Type B pancreatic cell (in vitro differentiated cells): ENCODE measurements around the gene CTBP2. TPM values are rescaled to one million over a fixed set of nuclear protein-coding genes. Genes with fewer than 3 reads are reported as not detected.

Source experiments
- DNase-seq: peaks from one replicate; pipeline ENCODE4 v3.0.0; 2021; ENCODE audit warnings: mixed read lengths; ENCODE audit not compliant: unreplicated experiment; ENCODE audit errors: extremely low spot score
- H3K27ac Mint-ChIP-seq: 2 replicates; pipeline ENCODE4 v1.8.0; 2021; ENCODE audit warnings: mild to moderate bottlenecking, mixed read lengths
- H3K27me3 Mint-ChIP-seq: 2 replicates; pipeline ENCODE4 v1.8.0; 2021; ENCODE audit warnings: mixed read lengths
- H3K36me3 Mint-ChIP-seq: 2 replicates; pipeline ENCODE4 v1.8.0; 2021; ENCODE audit warnings: mixed read lengths
- H3K4me1 Mint-ChIP-seq: one replicate; pipeline ENCODE4 v1.8.0; 2021; ENCODE audit warnings: mixed read lengths; ENCODE audit not compliant: unreplicated experiment
- H3K4me3 Mint-ChIP-seq: 2 replicates; pipeline ENCODE4 v1.8.0; 2021; ENCODE audit warnings: mild to moderate bottlenecking, mixed read lengths
- H3K9me3 Mint-ChIP-seq: 2 replicates; pipeline ENCODE4 v1.8.0; 2021; ENCODE audit warnings: mixed read lengths
- CTCF ChIP-seq: fragments of 200-600 bp; sonication (generic); conservative IDR thresholded peaks from 2 replicates; pipeline ENCODE4 v1.5.0; 2021; ENCODE audit warnings: antibody characterized with exemption, mild to moderate bottlenecking
- total RNA-seq: library from RNA; stranded (reverse); gene quantifications from 2 replicates; pipeline ENCODE4 v1.2.1, GENCODE V29; 2021; ENCODE audit warnings: low replicate concordance

The CTBP2 gene
- total RNA-seq, 1 donor from 2014 or later, result 113 TPM

GRCh38 chr10:125027871-125028869 is 132.2 kb downstream of the CTBP2 start:
- Mint-ChIP-seq H3K4me1 (peaks cover 71% of the 10 kb centered on the region), H3K9me3 (no peaks in the 10 kb centered on the region), H3K27ac (peak overlapping the region; percentile 17), H3K27me3 (no peaks in the 10 kb centered on the region), H3K36me3 (peaks cover 20% of the 10 kb centered on the region), H3K4me3 (peak overlapping the region; percentile 32)
- no peak for TF ChIP-seq CTCF
- DNase-seq, result no peak

DNA sequence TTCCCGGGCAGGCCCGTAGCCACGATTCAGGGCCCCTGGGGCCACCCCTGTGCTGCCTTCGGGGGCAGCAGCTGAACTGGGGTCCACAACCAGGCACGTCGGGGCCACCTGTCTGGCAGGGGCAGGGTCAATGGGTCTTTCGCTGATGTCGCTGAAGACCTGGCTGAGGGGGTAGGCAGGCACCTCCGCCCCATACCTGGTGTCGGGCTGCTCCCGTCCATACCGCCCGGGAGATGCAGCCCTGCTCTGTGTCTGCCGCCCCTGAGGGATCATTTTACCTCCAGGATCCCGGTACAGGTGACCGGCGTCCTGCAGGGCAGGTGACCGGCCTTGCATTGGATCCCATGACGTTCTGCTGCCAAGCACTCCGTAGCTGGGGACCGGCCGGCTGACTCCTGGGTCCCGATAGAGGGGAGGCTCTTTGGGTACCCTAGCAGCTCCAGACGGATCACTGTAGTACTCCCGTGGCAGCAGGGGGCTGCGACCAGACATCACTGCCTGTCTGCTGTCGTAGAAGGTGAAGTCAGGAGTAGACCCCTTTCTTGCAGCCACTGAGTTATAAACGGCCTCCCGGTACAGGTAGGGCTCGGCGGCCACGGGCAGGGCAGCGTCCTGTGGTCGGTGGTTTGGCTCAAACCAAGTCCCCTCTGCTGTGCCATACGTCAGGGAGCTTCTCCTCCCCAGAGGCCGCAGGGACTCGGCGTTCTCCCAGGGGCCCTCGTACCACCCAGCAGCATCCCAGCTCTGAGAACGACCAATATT is 133.2 kb downstream of the CTBP2 start:
- H3K4me3 Mint-ChIP-seq, result no peak overlapping the region
- H3K27ac Mint-ChIP-seq, result no peak overlapping the region
- H3K4me1 Mint-ChIP-seq, result peaks cover 68% of the 10 kb centered on the region
- DNase-seq, result no peak
- no peak for TF ChIP-seq CTCF
- peaks cover 18% of the 10 kb centered on the region for H3K36me3 Mint-ChIP-seq
- no peaks in the 10 kb centered on the region for H3K27me3 Mint-ChIP-seq
- no peaks in the 10 kb centered on the region for H3K9me3 Mint-ChIP-seq

DNA sequence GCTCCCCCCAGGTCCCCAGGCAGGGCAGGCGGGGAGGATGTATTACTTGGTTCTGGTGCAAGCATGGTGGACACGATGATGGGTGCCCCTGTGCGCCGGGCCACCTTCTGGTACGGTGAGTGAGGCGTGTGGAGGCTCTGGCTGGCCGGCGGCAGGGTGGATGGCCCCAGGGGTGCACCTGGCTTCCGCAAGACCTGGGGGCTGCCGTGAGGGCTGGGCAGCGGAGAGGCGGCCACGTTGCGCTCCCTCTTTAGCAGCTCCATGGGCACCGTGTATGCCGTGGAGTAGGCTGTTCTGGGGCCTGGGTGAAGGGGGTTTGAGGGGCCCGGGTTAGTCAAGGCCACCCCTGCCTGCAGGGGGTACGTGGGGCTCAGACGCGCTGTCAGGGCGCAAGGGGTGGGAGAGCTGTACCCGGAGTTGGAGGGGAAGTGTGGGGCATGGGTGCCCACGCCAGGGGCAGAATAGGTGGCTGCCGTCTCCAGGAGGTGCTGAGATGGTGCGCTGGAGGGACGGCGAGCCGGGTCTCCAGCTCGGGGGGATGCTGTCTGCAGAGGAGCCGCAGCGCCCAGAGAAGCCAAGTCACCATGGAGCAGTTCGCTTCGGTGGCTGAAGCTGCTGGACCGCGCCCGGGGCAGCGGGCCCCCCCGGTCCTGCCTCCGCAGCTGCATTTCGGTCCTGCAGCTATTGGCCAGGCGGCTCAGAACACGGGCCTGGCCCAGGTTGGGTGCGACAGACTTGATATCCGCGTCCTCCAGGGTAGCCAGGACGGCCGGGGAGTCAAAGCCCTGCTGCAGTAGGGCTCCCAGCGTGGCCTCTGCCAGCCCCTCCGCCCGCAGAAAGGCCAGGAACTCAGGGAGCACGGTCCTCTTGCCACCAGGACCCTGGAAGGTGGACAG is 134.1 kb downstream of the CTBP2 start:
- Mint-ChIP-seq H3K36me3 (peaks cover 21% of the 10 kb centered on the region), H3K9me3 (no peaks in the 10 kb centered on the region), H3K4me3 (no peak overlapping the region), H3K4me1 (peaks cover 66% of the 10 kb centered on the region), H3K27me3 (no peaks in the 10 kb centered on the region), H3K27ac (no peak overlapping the region)
- DNase-seq, result no peak
- TF ChIP-seq CTCF, result no peak

DNA sequence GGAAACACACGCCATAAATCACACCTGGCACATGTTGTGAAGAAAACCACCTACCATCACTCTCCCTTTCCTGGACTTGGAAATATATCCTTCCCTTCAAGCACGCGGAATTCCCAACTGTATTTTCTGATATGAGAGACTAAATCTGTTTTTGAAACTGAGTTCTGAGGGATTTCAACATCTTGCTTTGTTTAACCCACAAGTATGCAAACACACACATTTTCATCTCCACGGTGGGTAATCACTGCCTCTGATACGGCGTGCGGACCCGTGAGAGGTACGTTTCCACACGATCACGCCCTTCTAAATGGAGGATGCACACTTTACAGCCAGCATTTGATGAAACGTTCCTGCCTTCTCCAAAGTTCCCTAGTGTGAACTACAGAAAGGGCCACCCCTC is 135.0 kb downstream of the CTBP2 start:
- no peak for DNase-seq

More for the DNA sequence above, 135.0 kb downstream of the CTBP2 start:
- Mint-ChIP-seq H3K27me3 (no peaks in the 10 kb centered on the region), H3K36me3 (peaks cover 27% of the 10 kb centered on the region), H3K27ac (peak overlapping the region; percentile 6), H3K4me3 (peak overlapping the region; percentile 65), H3K9me3 (no peaks in the 10 kb centered on the region), H3K4me1 (peaks cover 63% of the 10 kb centered on the region)
- no peak for TF ChIP-seq CTCF
